Stimulated activated CD4-positive, alpha-beta T cell treated with anti-CD3 and anti-CD28 coated beads, Interleukin-15, amount 100 ng/mL, for 24 hours (primary cell): ENCODE data around the gene COG8.
A peak's percentile ranks its signal among the peaks of the same experiment; 100 is the strongest.
"Not testable (repeated sequence)": the region's sequence is repeated elsewhere in the genome, so short reads cannot be mapped to it uniquely, and the experiment has no call there.

ENCODE experiments used
- DNase-seq: peaks from one replicate; pipeline ENCODE4 v3.0.0-alpha.2; 2020

COG8 gene, protein sequence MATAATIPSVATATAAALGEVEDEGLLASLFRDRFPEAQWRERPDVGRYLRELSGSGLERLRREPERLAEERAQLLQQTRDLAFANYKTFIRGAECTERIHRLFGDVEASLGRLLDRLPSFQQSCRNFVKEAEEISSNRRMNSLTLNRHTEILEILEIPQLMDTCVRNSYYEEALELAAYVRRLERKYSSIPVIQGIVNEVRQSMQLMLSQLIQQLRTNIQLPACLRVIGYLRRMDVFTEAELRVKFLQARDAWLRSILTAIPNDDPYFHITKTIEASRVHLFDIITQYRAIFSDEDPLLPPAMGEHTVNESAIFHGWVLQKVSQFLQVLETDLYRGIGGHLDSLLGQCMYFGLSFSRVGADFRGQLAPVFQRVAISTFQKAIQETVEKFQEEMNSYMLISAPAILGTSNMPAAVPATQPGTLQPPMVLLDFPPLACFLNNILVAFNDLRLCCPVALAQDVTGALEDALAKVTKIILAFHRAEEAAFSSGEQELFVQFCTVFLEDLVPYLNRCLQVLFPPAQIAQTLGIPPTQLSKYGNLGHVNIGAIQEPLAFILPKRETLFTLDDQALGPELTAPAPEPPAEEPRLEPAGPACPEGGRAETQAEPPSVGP

DNA sequence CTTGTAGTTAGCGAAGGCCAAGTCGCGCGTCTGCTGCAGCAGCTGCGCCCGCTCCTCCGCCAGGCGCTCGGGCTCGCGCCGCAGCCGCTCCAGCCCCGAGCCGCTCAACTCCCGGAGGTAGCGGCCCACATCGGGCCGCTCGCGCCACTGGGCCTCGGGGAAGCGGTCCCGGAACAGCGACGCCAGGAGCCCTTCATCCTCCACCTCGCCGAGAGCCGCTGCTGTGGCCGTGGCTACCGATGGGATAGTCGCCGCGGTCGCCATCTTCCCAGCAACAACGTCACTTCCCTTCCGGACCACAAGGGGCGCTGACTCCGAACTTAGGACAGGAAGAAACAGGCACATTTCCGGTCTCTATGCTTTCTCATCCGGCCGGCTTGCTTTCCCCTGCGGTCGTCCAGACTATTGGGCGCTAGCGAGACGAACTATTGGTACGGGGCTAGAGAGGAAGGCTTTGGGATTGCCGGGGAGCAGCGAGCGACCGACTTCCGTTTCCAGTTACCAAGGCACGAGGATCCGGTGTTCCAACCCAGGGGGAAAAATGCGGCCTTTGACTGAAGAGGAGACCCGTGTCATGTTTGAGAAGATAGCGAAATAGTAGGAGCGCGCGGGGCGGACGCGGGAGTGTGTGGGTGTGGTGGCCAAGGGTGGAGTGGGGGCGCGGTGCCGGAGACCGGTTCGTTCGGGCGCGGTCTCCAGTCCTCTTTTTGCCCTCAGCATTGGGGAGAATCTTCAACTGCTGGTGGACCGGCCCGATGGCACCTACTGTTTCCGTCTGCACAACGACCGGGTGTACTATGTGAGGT lies at the start of gene COG8, which contains the start of gene NIP7:
Gene COG8 (minus strand): TSS at position 276 of the 806 bp plus-strand sequence. CDS start 12 bp downstream, at position 264.
Gene NIP7 (plus strand): TSS at position 484 of the 806 bp plus-strand sequence. CDS start 58 bp downstream, at position 542.
- peak; percentile 94 for DNase-seq

DNA sequence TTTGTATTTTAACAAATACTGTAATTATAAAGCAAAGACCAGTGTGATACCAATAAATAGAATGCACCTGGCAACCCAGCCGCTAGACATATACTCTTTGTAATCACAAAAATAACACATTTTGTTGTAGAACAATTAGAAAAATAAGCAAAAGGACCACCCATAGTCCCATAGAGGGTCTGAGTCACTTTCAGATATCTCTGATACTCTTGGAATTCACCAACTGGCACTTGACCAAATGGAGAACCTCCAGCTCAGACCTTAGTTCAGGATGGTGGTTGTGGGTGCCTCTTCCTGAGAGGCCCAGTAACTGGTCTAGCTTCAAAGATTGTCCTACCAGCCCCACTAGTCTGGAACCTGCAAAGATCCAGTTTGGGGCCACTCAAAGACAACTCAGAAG lies 47.2 kb upstream of the COG8 start:
- no peak for DNase-seq

DNA sequence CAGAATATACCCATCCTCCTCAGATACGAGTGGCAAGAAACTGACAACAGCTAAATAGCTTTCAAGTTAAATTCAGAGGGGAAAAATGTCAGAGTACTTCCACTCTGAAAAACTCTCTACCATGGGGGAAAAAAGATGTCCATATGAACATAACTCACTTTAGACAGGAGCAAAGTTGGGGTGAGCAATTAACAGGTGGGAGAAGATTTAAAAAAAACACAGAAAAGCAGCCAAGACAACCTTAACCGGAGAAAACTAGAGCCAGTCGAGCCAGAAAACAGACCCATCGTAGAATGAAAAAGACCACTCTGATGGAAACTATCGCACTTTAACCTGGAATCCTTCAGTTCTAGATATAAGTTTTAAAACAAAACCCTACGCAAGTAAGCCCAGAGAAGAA lies 45.6 kb upstream of the COG8 start:
- no peak for DNase-seq

DNA sequence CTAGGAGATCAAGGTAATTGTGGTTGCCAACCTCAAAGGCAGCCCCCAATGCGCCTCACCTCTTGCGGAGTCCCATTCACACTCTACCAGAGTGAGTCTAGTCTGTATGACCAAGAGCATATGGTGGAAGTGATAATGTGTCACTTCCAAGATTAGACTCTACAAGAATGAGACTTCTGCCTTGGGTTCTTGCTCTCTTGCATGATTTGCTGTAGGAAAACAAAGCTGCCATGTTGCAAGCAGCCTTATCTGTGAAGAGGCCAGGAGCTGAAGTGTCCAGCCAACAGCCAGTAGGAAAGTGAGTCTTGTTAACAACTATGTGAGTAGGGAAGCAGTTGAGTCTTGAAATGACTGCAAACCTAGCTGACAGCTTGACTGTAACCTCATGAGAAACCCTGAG lies 43.1 kb upstream of the COG8 start:
- no peak for DNase-seq

DNA sequence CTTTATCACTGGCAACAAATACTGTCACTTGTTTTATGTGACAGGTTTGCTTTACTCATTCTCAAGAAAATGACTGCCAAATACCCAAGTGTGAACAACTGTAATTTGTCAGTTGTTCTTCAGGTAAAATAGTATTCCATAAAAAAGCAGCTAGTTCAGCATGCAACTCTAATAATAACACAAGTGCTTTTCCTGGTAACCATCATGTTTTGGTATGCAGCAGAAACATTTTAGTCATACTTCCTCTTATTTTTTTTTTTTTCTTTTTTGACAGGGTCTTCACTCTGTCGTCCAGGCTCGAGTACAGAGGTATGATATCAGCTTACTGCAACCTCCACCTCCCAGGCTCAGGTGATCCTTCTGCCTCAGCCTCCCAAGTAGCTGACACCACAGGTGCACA lies 41.9 kb upstream of the COG8 start:
- DNase-seq: no peak

DNA sequence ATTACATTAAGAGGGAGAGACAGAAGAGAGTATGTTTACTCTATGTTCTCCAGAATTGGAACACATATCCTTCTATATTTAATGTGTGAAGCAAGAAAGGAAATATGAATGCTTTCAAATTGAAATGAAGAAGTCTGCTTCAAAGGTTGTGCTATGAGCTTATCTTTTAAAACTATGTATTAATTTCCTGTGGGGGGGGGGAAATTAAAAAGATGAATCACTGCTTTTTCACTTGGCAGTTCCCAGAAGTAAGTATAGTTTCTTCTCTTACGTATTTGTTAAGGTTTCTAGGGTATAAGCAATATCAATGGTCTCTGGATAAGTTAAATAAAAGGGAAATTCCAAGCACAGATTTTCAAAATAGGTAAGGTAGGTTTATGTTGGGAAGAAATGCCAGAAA lies 39.4 kb upstream of the COG8 start:
- no peak for DNase-seq

DNA sequence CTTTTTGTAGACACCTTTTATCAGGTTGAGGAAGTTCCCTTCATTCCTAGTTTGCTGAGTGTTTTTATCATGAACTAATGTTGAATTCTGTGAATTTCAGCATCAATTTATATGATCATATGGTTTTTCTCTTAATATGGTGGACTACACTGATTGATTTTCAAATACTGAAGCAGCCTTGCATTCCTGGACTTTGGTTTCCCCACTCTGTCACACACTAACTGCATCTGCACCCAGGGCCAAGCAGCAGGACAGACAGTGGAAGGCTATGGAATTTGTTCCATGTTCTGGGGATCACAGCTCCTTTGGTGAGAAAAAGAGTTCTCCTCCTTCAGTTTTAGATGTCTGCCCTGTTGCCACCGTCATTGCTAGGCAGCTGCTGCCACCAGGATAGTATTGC lies 38.7 kb upstream of the COG8 start:
- DNase-seq: no peak

DNA sequence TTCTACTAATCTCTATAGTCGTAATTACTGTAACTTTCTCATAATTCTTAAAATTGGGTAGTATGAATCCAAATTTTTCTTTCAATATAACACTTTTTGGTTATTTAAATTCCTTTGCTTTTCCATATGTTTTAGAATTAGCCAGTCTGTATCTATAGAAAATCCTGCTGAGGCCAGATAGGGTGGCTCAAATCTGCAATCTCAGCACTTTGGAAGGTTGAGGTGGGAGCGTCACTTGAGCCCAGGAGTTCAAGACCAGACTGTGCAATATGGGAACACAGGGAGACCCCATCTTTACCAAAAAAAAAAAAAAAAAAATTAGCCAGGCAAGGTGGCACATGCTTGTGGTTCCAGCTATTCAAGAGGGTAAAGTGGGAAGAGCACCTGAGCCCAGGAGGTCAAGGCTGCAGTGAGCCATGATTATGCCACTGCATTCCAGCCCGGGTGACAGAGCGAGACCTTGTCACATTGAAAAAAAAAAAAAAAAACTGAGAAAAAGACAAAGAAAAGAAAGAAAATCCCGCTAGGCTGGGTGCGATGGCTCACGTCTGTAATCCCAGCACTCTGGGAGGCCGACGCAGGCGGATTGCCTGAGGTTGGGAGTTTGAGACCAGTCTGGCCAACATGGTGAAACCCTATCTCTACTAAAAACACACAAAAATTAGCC lies 37.2 kb upstream of the COG8 start:
- no peak for DNase-seq

DNA sequence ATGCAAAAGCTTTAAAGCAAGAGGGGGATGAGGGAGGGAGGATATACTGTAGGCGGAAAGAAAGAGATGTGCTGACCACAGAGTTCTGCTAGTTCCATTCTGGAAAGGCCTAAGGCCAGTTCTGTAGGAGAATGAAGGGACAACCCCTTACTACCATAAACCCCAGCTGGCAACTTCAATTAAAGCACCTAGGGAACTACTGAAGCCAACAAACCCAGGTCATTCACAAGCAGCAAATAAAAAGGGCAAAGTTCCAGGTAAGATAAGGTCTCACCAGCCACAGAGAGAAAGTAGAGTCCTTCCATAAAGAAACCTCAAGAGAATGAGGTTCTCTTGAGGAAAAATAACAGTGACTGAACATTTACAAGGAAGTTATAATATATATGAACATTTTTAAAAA lies 33.7 kb upstream of the COG8 start:
- no peak for DNase-seq

DNA sequence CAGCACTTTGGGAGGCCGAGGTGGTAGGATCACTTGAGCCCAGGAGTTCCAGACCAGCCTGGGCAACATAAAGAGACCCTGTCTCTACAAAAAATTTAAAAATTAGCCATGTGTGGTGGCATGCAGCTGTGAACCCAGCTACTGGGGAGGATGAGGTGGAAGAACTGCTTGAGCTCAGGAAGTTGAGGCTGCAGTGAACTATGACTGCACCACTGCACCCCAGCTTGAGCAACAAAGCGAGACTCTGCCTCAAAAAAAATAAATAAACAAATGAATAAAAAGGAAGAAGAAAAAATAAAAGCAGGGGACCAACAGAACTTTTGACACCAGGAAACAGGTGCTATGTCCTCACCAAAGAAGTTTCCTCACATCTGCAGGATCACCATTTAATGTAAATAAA lies 32.2 kb upstream of the COG8 start:
- no peak for DNase-seq

DNA sequence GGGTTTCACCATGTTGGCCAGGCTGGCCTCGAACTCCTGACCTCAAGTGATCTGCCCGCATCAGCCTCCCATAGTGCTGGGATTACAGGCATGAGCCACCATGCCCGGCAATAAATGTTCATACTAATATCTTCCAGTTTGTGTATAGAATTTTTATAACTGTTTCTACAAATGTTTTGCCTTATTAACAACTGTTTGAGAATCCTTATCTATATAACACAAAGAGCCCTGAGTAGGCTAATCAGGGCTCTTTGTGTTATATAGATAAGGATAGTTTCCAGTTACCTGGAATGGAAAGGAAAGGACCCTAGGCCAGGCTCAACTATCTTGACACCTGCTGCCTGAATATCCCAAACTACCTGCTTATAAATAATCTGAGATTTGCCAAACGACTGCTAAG lies 29.5 kb upstream of the COG8 start:
- DNase-seq: no peak

DNA sequence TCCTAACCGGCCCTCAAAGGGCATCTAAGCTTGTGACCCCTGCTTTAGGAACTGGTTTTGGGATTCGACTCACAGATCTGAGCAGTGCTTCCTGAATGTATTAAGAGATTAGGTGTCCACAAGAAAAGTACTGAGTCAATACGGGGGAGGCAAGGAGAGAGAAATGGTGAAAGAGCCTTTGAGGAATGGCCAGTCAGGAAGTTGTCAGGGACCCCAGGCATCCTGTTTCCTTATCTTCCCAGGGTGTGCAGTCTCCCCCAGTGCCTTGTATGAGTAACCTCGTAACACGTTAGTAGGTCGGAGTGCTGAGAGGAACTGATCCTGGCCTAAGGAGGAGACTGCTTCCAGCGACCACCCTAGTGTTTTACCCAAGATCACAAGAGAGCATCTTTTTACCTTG lies 28.6 kb upstream of the COG8 start:
- no peak for DNase-seq

DNA sequence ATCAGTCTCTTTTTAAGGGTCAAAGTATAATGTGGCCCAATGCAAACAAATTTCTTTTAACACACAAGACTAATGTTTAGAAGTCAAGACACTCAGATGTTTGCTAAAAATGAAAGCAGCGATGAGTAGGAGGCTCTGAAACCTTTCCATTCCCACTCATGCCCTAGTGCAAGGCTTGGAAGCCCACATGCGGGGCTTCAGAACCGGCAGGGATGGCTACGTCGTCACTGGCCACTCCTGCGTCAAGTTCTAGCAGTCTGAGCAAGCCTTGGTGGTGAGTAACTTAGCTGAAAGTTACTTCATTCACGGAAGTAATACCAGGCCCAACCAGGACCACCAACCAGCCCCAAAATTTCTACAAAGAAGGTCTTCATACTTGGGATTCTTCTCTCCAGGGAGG lies 27.1 kb upstream of the COG8 start:
- DNase-seq: peak; percentile 41

DNA sequence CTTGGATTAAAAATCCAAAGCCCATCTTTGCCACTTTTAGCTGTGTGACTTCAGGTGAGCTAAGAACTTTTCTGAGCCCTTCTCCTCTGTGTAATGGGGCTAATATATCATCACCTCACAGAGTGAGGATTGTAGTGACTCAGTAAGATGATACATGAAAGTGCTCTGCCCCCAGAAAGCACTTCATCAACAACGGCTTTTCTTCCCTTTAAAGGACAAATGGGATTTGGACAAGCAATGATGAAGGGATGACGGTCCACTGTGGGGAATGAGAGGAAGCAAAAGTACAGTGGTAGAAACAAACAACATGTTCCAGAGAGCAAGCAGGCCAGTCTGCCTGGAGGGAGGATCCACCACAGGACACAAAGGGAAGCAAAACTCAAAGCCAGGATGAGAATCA lies 26.5 kb upstream of the COG8 start:
- DNase-seq: no peak

DNA sequence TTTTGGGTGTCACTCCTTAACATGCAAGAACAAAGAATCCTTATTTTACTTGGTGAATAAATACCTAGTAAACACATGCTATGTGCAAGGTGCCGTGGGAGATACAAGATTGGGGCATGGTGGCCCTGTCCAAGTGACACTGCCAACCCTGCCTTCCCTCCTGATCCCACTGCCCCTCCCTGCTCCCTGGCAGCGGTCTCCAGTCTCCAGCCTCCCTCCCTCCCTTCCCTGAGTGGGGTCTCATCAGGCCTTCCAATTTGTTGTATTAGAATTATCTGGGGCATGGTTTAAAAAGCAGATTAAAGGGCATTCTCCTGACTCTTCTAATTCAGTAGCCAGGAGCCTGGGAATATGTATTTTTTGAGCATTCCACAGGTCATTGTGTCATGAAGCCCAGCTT lies 24.7 kb upstream of the COG8 start:
- no peak for DNase-seq

DNA sequence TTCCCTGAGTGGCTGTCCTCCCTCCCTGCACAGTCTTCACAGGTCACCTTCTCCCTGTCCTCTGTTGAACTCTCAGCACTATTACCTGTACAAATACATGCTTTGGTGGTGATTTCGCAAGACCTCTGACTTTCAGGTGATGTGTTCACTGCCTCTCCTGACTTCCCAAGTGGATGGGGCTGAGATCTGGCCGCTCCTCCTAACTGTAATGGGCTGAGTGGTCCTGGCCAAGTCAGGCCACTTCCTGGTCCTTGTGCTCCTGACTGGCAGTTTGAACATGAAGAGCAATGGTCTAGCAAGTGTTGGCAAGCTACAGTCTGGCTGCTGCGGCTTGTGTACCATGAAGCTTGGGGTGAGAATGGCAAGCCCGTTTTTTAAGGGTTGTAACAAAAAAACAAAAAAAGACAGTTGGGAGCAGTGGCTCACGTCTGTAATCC lies 23.9 kb upstream of the COG8 start:
- DNase-seq: no peak

DNA sequence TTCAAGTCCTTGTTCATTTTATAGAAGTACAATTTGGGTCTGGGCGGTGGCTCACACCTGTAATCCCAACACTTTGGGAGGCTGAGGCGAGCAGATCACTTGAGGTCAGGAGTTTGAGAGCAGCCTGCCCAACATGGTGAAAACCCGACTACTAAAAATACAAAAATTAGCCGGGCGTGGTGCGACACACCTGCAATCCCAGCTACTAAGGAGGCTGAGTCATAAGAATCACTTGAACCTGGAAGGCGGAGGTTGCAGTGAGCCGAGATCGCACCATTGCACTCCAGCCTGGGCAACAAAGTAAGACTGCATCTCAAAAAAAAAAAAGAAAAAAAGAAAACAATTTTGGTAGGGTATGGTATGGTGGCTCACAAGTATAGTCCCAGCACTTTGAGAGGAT lies 20.7 kb upstream of the COG8 start:
- not testable (repeated sequence) for DNase-seq

DNA sequence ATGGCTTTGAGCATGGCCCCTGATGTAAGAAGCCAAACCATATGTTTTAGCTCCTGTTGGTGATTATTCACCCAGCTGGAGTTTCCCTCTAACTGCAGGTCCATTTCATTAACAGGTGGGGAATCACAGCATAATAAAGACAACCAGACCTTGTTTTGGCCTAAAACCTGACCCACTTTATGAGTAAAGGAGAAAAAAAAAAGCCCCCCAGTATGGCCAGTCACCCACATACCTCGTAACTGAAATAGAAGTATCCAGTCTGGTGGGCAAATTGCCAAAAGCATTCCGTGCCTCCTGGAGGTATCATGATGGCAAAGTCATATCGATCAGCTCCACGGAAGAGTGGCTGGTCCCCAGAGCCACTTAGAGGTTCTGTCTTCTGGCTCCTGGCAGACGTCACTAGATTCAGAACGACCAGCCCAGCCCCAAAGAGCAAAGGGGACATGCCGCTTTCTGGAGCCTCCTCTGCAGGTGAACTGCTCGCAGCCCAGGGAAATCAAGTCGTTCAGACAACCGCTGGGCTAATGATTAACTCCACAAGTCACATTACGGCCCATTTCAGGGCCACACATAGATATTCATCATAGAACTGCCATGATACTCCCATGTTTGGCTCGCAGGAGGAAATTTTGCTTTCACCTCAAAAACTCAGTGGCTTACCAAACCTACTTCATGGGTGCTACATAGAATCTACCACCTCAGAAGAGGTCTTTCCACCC lies 12.1 kb upstream of the COG8 start, which contains the start of gene TMED6:
Gene TMED6 (minus strand): TSS at position 478 of the 719 bp plus-strand sequence. CDS start 33 bp downstream, at position 445.
- no peak for DNase-seq

DNA sequence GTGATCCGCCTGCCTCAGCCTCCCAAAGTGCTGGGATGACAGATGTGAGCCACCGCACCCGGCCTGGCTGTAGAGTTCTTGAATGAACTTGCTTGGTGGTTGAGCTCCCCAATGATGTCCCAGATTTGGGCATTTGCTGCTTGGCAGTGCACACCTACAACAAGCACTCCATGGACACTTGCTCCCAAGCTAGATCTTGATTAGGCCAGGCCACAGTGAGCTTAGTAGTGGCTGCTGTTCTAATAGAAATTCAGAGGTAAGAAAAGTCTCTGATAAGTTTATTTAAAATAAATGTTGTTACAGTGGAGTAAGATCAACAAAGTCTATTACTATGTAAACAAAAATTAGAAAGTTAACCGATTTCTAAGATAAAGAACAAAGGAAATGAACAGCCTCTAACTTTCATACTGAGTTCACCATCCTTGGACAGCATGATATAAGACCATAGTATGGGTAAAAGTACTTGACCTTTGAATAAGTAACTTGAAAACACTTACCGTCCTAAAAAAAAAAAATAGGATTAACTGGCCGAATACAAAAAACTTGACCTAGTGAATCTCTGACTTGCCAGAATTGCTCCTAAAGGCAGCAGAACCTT lies 11.3 kb upstream of the COG8 start:
- DNase-seq: no peak

DNA sequence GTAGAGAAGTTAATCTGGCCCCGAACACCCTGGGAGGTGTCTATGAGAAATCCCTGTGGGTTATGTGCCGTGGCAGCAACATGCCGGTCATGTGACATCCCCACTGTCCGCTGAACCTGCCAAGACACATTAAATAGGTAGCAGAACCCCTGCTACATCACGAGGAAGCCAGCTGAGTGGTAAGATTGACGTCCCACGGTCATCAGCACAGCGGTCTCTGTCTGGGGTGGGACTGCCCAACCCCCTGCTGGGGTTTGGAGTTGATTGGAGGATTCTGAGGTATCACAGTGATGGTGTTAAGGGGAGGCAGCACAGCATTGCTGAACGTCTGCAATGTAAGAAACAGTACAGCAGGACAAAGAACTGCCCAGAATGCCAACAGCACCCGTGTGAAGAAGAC lies 10.2 kb upstream of the COG8 start:
- no peak for DNase-seq

DNA sequence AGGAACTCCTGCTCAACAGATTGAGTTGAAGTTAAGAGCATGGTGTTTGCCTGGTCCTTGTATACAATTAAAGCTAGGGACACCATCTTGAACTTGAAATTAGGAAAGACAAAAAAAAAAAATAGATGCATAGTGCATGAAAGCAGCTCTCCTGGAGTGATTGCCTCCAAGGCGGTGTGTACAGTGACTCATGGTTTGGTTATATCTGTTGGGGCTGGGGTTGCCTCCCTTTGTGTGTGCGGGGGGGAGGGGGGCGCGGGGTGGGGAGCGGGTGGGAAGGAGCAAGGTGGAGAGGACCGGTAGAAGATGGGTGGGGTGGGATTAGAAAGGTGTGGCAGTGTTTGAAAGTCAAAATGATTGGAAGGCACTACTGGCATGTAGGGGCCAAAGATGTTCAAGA lies 8.9 kb upstream of the COG8 start:
- DNase-seq: no peak

DNA sequence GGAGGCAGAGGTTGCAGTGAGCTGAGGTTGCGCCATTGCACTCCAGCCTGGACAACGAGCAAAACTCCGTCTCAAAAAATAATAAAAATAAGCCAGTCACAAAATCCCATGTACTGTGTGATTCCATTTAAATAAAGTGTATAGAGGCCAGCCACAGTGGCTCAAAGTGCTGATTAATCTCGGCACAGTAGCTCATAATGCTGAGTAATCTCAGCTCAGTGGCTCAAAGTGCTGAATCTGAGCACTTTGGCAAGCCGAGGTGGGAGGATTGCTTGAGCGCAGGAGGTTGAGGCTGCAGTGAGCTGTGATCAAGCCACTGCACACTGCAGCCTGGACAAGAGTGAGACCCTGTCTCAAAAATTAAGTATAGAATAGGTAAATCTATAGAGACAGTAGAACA lies 7.3 kb upstream of the COG8 start:
- DNase-seq: no peak
